NCI-H146 (cell line): ENCODE data around the gene ANO9.

ENCODE experiments used
- DNase-seq: peaks from one replicate; lab custom pipeline; 2025; lab: John Stamatoyannopoulos, UW

ANO9 gene, protein sequence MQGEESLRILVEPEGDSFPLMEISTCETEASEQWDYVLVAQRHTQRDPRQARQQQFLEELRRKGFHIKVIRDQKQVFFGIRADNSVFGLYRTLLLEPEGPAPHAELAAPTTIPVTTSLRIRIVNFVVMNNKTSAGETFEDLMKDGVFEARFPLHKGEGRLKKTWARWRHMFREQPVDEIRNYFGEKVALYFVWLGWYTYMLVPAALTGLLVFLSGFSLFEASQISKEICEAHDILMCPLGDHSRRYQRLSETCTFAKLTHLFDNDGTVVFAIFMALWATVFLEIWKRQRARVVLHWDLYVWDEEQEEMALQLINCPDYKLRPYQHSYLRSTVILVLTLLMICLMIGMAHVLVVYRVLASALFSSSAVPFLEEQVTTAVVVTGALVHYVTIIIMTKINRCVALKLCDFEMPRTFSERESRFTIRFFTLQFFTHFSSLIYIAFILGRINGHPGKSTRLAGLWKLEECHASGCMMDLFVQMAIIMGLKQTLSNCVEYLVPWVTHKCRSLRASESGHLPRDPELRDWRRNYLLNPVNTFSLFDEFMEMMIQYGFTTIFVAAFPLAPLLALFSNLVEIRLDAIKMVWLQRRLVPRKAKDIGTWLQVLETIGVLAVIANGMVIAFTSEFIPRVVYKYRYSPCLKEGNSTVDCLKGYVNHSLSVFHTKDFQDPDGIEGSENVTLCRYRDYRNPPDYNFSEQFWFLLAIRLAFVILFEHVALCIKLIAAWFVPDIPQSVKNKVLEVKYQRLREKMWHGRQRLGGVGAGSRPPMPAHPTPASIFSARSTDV

GRCh38 chr11:441418-442274 lies at the start of gene ANO9:
Gene ANO9 (minus strand): TSS chr11:442011. CDS start chr11:441926, 85 bp downstream.
- DNase-seq, result peak; percentile 88

DNA sequence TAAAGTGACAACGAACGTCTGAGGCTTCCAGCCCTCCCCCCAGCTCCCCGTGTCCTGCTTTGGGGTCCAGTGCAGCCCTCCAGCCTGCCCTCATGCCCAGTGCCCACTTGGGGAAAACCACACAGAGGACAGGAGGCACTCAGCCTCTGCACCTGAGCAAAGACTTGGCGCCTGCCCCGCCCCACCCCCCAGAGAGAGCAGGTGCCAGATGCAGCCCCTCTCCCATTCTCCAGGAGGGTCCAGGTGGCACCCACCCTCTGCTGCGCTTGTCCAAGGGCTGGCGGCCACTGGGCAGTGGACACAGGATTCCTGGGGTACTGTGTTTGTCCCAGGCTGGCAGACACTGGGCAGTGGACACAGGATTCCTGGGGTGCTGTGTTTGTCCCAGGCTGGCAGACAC lies 49.5 kb upstream of the ANO9 start:
- DNase-seq, result no peak

DNA sequence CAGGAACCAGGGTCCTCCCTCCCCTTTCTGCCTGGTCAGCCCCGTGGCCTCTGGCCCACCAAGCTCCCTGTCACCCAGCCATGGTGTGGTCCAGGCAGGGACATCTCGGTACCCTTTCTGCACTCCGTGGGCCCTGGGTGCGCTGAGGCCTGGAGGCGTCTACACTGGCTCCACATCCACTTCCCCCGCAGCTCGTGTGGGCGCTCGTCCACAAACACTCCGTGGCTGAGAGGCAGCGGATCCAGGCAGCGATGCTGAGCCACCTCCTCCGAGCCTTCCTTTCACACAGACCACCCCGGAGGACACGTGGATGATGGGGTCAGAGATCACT lies 49.1 kb upstream of the ANO9 start:
- DNase-seq, result no peak

DNA sequence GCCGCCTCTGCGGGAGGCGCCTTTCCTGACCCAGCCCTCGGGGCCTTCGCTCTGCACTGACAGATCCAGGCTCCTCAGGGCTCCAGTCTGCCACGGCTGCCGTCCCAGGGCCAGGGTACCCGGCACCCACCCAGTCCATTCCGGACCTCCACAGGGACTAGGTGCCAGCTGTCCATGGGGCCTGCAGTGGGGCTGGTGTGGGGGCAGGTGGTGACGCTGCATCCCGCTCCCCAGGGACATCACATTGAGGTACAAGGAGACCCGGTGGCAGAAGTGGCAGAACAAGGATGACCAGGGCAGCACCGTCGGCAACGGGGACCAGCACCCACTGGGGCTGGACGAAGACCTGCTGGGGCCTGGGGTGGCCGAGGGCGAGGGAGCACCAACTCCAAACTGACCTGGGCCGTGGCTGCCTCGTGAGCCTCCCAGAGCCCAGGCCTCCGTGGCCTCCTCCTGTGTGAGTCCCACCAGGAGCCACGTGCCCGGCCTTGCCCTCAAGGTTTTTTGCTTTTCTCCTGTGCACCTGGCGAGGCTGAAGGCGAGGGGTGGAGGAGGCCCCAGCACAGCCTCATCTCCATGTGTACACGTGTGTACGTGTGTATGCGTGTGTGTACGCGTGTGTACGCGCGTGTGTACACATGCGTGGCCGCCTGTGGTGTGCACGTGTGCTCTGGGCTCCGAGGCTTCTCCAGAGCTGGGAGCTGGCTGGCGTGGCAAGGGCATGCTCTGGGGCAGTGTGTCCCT lies 48.5 kb upstream of the ANO9 start:
- no peak for DNase-seq

- DNase-seq, result no peak
Measured at GRCh38 chr11:489610-490185, 47.9 kb upstream of the ANO9 start.

DNA sequence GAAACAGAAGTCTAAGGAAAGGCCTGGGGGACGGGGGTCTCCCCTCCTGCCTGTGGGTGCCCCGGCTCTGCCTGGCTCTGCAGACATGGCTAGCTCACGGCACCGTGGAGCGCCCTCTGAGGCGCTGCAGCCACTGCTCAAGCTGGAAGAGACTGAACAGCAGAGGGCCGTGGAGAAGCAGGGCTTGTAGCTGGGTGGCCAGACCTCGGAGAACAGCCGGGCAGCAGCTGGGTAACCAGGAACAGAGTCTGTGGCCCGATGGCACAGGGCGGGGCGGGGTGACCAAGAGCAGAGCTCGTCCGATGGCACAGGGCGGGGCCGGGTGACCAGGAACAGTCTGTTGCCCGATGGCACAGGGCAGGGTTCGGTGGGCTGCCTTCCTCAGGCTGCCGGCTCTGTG lies 47.2 kb upstream of the ANO9 start:
- no peak for DNase-seq

- no peak for DNase-seq
Measured at GRCh38 chr11:488579-488978, 46.8 kb upstream of the ANO9 start.

- DNase-seq, result no peak
Measured at GRCh38 chr11:488062-488461, 46.3 kb upstream of the ANO9 start.

DNA sequence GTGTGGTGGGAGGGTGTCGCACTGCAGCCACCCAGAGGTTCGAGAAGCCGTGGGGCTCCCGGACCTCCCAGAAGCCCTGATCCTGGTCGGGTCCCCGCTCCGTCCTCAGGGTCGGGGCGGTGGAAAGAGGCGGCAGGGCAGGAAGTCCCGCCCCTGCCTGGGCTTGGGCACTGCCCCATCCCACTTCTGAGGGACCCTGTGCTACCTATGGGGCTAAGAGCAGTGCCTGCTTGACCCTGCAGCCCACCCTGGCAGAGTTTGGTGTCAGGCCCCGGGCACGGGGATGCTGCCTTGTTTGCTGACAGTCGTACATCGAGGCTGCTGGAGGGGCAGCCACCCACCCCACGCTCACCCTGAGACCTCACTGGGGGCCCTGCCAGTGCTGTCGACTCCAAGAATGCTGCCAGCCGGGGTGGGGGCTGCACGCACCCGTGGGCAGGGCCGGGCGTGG lies 45.8 kb upstream of the ANO9 start:
- no peak for DNase-seq

DNA sequence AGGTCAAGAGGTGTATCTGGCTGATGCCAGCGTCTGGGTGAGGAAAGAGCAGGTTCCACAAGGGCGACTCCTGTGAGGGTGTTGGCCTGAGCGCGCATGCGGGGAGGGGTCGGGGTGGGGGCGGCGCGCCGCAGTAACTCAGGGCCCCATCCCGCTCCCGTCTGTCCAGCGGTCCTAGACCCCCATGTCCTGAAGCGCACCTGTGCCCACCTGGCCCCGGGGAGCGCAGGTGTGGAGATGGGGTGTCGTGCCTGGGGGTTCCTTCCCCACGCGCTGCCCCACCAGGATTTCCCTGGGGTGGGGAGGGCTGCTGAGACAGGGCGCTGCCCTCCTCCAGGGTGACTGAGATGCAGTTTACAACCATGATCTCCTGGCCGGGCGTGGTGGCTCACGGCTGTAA lies 44.4 kb upstream of the ANO9 start:
- no peak for DNase-seq

DNA sequence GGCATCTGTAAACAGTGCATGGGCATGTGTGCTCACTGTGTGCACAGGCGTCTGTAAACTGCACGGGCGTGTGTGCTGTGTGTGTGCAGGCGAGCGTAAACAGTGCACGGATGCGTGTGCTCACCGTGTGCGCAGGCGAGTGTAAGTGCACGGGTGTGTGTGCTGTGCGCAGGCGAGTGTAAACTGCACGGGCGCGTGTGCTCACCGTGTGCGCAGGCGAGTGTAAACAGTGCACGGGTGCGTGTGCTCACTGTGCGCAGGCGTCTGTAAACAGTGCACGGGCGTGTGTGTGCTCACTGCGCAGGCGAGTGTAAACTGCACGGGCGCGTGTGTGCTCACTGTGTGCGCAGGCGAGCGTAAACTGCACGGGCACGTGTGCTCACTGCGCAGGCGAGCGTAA lies 42.8 kb upstream of the ANO9 start:
- no peak for DNase-seq

GRCh38 chr11:479311-479710 lies 37.5 kb upstream of the ANO9 start:
- DNase-seq, result no peak

DNA sequence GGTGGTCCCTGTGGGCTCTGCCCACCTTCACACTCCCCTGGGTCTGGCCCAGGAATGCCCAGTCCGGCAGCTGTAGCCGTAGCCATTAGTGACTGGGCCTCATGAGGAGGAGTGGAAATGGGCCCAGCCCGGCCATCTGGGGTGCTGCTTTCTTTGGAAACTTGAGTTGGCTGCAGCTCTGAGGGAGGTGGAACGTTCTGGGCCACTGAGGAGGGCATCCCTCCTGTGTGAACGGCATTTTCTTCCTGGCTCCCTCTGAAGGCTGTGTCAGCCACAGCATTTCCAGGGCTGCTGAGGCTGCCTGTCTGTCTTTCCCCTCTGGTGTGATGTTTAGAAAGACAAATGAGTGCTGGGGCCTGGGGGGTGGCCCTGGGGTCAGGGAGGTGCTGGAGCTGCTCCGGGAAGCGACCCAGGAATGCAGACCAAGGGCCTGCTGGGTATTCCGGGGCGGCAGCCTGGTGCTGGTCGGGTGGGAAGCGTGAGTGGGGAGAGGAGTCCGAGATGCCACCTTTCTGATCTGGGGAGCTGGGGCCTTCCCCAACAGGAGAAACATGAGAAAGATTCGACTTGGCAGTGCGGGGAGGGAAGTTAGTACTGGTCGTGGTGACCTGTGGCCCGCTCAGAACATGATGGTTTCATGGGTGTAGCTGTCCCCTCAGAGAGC lies 35.4 kb upstream of the ANO9 start:
- DNase-seq, result no peak

GRCh38 chr11:476416-476815 lies 34.6 kb upstream of the ANO9 start:
- no peak for DNase-seq

DNA sequence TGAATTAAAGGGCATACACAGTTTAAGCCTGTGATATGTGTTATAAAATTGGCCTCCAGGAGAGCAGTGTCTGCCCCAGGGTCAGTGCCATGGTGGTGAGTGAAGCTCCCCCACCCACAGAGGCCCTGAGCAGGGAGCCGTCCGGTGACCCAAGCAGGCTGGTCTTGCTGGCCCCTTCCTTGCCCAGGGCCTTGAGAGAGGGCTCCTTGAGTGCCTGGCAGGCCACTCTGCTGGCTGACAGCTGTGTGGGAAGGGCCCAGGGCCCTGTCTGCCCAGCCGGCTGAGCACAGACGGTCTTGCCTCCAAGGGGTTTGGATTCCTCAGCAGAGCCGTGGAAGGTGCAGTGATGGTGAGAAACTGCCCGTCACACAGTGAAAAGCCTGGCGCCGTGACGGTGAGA lies 34.1 kb upstream of the ANO9 start:
- DNase-seq, result no peak

GRCh38 chr11:474914-475506 lies 33.2 kb upstream of the ANO9 start:
- no peak for DNase-seq

- no peak for DNase-seq
Measured at GRCh38 chr11:473962-474785, 32.4 kb upstream of the ANO9 start.

GRCh38 chr11:473415-473814 lies 31.6 kb upstream of the ANO9 start:
- no peak for DNase-seq

GRCh38 chr11:472816-473215 lies 31.0 kb upstream of the ANO9 start:
- no peak for DNase-seq

DNA sequence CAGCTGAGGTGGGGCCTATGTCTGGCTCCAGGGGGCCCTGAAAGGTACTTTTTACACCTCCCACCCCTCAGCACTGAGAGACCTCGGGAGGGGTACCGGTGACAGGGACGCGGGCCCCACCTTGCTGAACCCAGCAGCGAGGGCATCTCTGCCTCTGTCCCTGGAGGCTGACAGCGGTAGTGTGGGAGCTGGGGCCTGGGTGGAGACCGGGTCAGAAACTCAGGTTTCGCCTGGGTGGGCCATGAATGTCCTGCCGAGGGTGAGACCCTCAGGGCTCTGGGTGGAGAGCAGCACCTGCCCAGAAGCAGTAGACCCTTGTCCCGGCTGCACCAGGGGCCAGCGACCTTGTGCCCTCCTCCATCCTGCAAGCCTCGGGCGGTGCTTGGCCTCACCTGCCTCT lies 30.5 kb upstream of the ANO9 start:
- DNase-seq, result no peak
